Cardiac muscle cell (in vitro differentiated cells and primary cell): ENCODE measurements around the gene GIMAP8. TPM values are rescaled to one million over a fixed set of nuclear protein-coding genes. Genes with fewer than 3 reads are reported as not detected.

Experiments
- DNase-seq, 2 donors: peaks; one replicate each; pipeline versions ENCODE4 v3.0.0 to v3.0.0-alpha.2; 2010 to 2017; ENCODE audit warnings: low read depth in 1 of 2, low spot score in 1 of 2
- H3K27ac ChIP-seq: fragments of 200-600 bp; sonication (generic); 2 replicates; pipeline ENCODE4 v1.5.1; 2016
- H3K27me3 ChIP-seq: fragments of 200-600 bp; sonication (generic); 2 replicates; pipeline ENCODE4 v1.6.0; 2016; ENCODE audit warnings: control low read depth
- H3K36me3 ChIP-seq: fragments of 200-600 bp; sonication (generic); 2 replicates; pipeline ENCODE4 v1.5.1; 2016; ENCODE audit warnings: control low read depth
- H3K4me1 ChIP-seq: fragments of 200-600 bp; sonication (generic); 2 replicates; pipeline ENCODE4 v1.8.1; 2017; ENCODE audit warnings: low read depth, mild to moderate bottlenecking, mixed run types
- H3K4me3 ChIP-seq: fragments of 200-600 bp; sonication (generic); 2 replicates; pipeline ENCODE4 v1.5.1; 2016; ENCODE audit warnings: mild to moderate bottlenecking
- H3K9me3 ChIP-seq: fragments of 200-600 bp; sonication (generic); 2 replicates; pipeline ENCODE4 v1.5.1; 2017; ENCODE audit warnings: low read depth, mild to moderate bottlenecking, control low read depth
- CTCF ChIP-seq: IDR thresholded peaks from 2 replicates; pipeline ENCODE4 v1.5.1; 2012; ENCODE audit warnings: low read depth, mild to moderate bottlenecking, low read length
- polyA plus RNA-seq: library from polyadenylated mRNA; unstranded; fragments of >200 nt; fragmentation: Nextera tagmentation; extraction: Ambion mirVana; gene quantifications from 2 replicates; pipeline ENCODE4 v1.2.1, GENCODE V29; 2016
- total RNA-seq: library from RNA; depleted of rRNA; stranded (reverse); fragments of >200 nt; gene quantifications from 2 replicates; pipeline ENCODE4 v1.2.3, GENCODE V29; 2016

Gene GIMAP8
- total and polyA plus RNA-seq, 2 experiments from 2014 or later: 0.24 TPM; not detected in 1

DNA sequence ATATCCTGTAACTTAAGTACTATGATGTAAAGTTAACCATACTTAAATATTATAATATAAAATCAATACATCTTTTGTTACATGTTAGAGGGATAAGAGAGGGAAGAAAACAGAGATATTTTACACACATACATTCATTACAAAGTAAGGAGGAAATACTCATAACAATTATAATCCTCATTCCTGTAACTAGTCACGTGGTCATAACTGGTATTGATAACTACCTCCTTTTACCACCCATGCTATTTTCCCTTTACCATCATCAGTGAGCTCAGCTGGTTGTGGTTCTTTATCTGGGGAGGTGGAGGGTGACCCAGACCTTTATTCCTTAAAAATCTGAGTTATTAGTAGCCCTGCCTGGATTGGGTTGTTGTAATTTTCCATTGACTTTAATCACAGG, 8.3 kb downstream of the GIMAP8 start:
- DNase-seq: no peak
- Histone ChIP-seq H3K27me3 (no peaks in the 10 kb centered on the region), H3K9me3 (no peaks in the 10 kb centered on the region), H3K4me3 (no peak overlapping the region), H3K4me1 (no peaks in the 10 kb centered on the region), H3K27ac (no peak overlapping the region), H3K36me3 (no peaks in the 10 kb centered on the region)
- TF ChIP-seq CTCF: no peak

GRCh38 chr7:150461520-150461919, 11.1 kb downstream of the GIMAP8 start:
- Histone ChIP-seq H3K36me3 (no peaks in the 10 kb centered on the region), H3K9me3 (no peaks in the 10 kb centered on the region), H3K27ac (no peak overlapping the region), H3K4me3 (no peak overlapping the region), H3K4me1 (no peaks in the 10 kb centered on the region), H3K27me3 (no peaks in the 10 kb centered on the region)
- DNase-seq: no peak
- TF ChIP-seq CTCF: no peak

GRCh38 chr7:150462413-150462812, 12.0 kb downstream of the GIMAP8 start:
- TF ChIP-seq CTCF: no peak
- H3K4me1 ChIP-seq: no peaks in the 10 kb centered on the region
- DNase-seq: no peak
- no peak overlapping the region for H3K27ac ChIP-seq
- no peaks in the 10 kb centered on the region for H3K36me3 ChIP-seq
- no peak overlapping the region for H3K4me3 ChIP-seq
- H3K27me3 ChIP-seq: no peaks in the 10 kb centered on the region
- H3K9me3 ChIP-seq: no peaks in the 10 kb centered on the region

DNA sequence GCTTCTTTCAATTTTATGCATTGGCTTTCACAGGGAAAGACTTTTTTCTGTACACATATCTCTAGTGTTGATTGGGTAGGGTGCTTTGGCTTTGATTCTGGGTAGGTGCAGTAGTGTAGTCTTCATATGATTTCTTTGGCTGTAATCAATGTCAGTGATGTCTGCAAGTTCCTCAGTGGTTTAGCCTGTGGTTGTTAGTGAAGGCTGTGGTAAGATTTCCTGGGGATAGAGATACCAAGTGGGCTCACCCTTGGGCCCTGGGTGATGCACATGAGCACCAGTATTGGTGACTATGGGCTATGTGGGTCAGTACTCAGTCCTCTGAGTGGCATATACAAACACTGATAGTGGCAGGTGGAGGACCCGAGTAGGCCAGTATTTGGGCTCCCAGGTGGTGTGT, 13.0 kb downstream of the GIMAP8 start:
- Histone ChIP-seq H3K4me3 (no peak overlapping the region), H3K4me1 (no peaks in the 10 kb centered on the region), H3K9me3 (no peaks in the 10 kb centered on the region), H3K36me3 (no peaks in the 10 kb centered on the region), H3K27ac (no peak overlapping the region), H3K27me3 (peaks cover 4% of the 10 kb centered on the region)
- DNase-seq: no peak
- no peak for TF ChIP-seq CTCF

GRCh38 chr7:150464962-150465361, 14.5 kb downstream of the GIMAP8 start:
- no peaks in the 10 kb centered on the region for H3K36me3 ChIP-seq

More at GRCh38 chr7:150464962-150465361, 14.5 kb downstream of the GIMAP8 start:
- no peak for TF ChIP-seq CTCF
- Histone ChIP-seq H3K9me3 (no peaks in the 10 kb centered on the region), H3K4me1 (no peaks in the 10 kb centered on the region), H3K4me3 (no peak overlapping the region), H3K27ac (no peak overlapping the region), H3K27me3 (peaks cover 4% of the 10 kb centered on the region)
- no peak for DNase-seq
